HepG2 (cell line): ENCODE measurements around the gene GRM4. TPM values are rescaled to one million over a fixed set of nuclear protein-coding genes. Genes with fewer than 3 reads are reported as not detected.

ENCODE experiments used
- KDM5B ChIP-seq: sonication (generic); formaldehyde crosslinking; IDR thresholded peaks from 2 replicates; pipeline ENCODE4 v1.4.0; 2020; ENCODE audit warnings: missing genetic modification reagents, mild to moderate bottlenecking, borderline replicate concordance
- REL ChIP-seq: sonication (generic); formaldehyde crosslinking; conservative IDR thresholded peaks from 2 replicates; pipeline ENCODE4 v1.8.0; 2022; ENCODE audit warnings: mild to moderate bottlenecking, missing genetic modification reagents, moderate library complexity
- ZC3H13 ChIP-seq: sonication (generic); formaldehyde crosslinking; IDR thresholded peaks from 2 replicates; pipeline ENCODE4 v1.8.1; 2023; ENCODE audit warnings: mild to moderate bottlenecking, missing genetic modification reagents, moderate library complexity
- ZFP36L2 ChIP-seq: sonication (generic); formaldehyde crosslinking; IDR thresholded peaks from 2 replicates; pipeline ENCODE4 v1.4.0; 2020; ENCODE audit warnings: missing genetic modification reagents
- ZFP62 ChIP-seq: sonication (generic); formaldehyde crosslinking; IDR thresholded peaks from 2 replicates; pipeline ENCODE4 v1.4.0; 2020; ENCODE audit warnings: missing genetic modification reagents
- ZNF879 ChIP-seq: sonication (generic); formaldehyde crosslinking; IDR thresholded peaks from 2 replicates; pipeline ENCODE4 v1.8.1; 2023; ENCODE audit warnings: missing genetic modification reagents
- polyA plus RNA-seq, 8 experiments: library from polyadenylated mRNA; depleted of rRNA in 3 of 8; stranded (reverse) in 7 of 8; unstranded in 1 of 8; fragments of >200 nt; fragmentation: Illumina TruSeq in 4 of 8; extraction: Trizol in 4 of 8; gene quantifications; 2 replicates each; pipeline versions ENCODE4 v1.2.1 to v1.2.3, GENCODE V29; 2011 to 2016; ENCODE audit warnings: low read depth in 4 of 8, missing spikeins in 1 of 8, mixed read lengths in 1 of 8; ENCODE audit not compliant: insufficient read depth in 1 of 8
- total RNA-seq, 5 experiments: library from RNA; depleted of rRNA; stranded (reverse); fragments of >200 nt; fragmentation: Illumina TruSeq; extraction: Trizol; gene quantifications; 2 replicates each; pipeline ENCODE4 v1.2.3, GENCODE V29; 2016; ENCODE audit warnings: low read depth in 1 of 5
- TF ChIP-seq, protein P1 (sequence below): sonication (generic); formaldehyde crosslinking; conservative IDR thresholded peaks from 2 replicates; pipeline ENCODE4 v1.8.0; 2022; ENCODE audit warnings: mild to moderate bottlenecking, moderate library complexity, missing genetic modification reagents
- TF ChIP-seq, protein P2 (sequence below): IDR thresholded peaks from 2 replicates; pipeline ENCODE4 v1.6.1; 2016; ENCODE audit warnings: mild to moderate bottlenecking, missing biosample characterization, missing genetic modification reagents
- TF ChIP-seq, protein P3 (sequence below): sonication (generic); formaldehyde crosslinking; IDR thresholded peaks from 2 replicates; pipeline ENCODE4 v1.8.0; 2022; ENCODE audit warnings: mild to moderate bottlenecking, missing genetic modification reagents
- TF ChIP-seq, protein P4 (sequence below): sonication (generic); formaldehyde crosslinking; IDR thresholded peaks from 2 replicates; pipeline ENCODE4 v1.8.0; 2022; ENCODE audit warnings: mild to moderate bottlenecking, missing genetic modification reagents; ENCODE audit not compliant: insufficient replicate concordance
- TF ChIP-seq, protein P5 (sequence below), 2 experiments: sonication (generic) in 1 of 2; formaldehyde crosslinking in 1 of 2; IDR thresholded peaks; 2 replicates each; pipeline versions ENCODE4 v1.4.0 to v1.6.1; 2018 to 2020; ENCODE audit warnings: missing genetic modification reagents in 2 of 2, borderline replicate concordance in 1 of 2, low read depth in 1 of 2, mild to moderate bottlenecking in 1 of 2, missing biosample characterization in 1 of 2

The GRM4 gene
- total and polyA plus RNA-seq, 2 of the 13 experiments (the other 11 are each of a cell fraction or from before 2014, with no cell fraction given) = not detected

DNA sequence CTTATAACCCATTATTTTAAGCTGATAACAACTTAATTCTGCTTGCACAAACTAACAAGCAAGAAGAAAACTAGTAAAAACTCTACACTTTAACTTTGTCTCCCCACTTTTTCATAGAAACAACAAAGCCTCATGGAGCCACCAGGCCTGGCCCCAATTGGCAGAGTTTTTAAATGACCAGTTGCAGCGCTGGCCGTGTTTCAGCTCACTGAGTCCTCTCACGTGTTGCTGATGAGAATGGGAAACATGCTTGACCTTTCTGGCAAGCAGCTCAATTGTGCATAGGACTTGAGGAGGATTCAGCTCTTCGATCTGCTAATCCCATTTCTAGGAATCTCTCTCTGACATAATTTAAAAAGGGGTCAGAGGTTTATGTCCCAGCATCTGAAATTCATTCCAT lies 24.5 kb upstream of the GRM4 start (continued):
- TF ChIP-seq, protein P1, sequence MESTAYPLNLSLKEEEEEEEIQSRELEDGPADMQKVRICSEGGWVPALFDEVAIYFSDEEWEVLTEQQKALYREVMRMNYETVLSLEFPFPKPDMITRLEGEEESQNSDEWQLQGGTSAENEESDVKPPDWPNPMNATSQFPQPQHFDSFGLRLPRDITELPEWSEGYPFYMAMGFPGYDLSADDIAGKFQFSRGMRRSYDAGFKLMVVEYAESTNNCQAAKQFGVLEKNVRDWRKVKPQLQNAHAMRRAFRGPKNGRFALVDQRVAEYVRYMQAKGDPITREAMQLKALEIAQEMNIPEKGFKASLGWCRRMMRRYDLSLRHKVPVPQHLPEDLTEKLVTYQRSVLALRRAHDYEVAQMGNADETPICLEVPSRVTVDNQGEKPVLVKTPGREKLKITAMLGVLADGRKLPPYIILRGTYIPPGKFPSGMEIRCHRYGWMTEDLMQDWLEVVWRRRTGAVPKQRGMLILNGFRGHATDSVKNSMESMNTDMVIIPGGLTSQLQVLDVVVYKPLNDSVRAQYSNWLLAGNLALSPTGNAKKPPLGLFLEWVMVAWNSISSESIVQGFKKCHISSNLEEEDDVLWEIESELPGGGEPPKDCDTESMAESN (CRISPR knock-in tag) = no peak
- TF ChIP-seq, protein P2, sequence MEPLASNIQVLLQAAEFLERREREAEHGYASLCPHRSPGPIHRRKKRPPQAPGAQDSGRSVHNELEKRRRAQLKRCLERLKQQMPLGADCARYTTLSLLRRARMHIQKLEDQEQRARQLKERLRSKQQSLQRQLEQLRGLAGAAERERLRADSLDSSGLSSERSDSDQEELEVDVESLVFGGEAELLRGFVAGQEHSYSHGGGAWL (CRISPR knock-in tag) = no peak
- TF ChIP-seq, protein P3, sequence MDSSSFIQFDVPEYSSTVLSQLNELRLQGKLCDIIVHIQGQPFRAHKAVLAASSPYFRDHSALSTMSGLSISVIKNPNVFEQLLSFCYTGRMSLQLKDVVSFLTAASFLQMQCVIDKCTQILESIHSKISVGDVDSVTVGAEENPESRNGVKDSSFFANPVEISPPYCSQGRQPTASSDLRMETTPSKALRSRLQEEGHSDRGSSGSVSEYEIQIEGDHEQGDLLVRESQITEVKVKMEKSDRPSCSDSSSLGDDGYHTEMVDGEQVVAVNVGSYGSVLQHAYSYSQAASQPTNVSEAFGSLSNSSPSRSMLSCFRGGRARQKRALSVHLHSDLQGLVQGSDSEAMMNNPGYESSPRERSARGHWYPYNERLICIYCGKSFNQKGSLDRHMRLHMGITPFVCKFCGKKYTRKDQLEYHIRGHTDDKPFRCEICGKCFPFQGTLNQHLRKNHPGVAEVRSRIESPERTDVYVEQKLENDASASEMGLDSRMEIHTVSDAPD (CRISPR knock-in tag) = no peak
- TF ChIP-seq ZFP62 (CRISPR knock-in tag) (no peak), REL (CRISPR knock-in tag) (no peak), ZC3H13 (CRISPR knock-in tag) (no peak), ZFP36L2 (CRISPR knock-in tag) (no peak), ZNF879 (CRISPR knock-in tag) (no peak), KDM5B (CRISPR knock-in tag) (no peak)
- TF ChIP-seq, protein P4, sequence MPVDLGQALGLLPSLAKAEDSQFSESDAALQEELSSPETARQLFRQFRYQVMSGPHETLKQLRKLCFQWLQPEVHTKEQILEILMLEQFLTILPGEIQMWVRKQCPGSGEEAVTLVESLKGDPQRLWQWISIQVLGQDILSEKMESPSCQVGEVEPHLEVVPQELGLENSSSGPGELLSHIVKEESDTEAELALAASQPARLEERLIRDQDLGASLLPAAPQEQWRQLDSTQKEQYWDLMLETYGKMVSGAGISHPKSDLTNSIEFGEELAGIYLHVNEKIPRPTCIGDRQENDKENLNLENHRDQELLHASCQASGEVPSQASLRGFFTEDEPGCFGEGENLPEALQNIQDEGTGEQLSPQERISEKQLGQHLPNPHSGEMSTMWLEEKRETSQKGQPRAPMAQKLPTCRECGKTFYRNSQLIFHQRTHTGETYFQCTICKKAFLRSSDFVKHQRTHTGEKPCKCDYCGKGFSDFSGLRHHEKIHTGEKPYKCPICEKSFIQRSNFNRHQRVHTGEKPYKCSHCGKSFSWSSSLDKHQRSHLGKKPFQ (CRISPR knock-in tag) = no peak
- TF ChIP-seq, protein P5, sequence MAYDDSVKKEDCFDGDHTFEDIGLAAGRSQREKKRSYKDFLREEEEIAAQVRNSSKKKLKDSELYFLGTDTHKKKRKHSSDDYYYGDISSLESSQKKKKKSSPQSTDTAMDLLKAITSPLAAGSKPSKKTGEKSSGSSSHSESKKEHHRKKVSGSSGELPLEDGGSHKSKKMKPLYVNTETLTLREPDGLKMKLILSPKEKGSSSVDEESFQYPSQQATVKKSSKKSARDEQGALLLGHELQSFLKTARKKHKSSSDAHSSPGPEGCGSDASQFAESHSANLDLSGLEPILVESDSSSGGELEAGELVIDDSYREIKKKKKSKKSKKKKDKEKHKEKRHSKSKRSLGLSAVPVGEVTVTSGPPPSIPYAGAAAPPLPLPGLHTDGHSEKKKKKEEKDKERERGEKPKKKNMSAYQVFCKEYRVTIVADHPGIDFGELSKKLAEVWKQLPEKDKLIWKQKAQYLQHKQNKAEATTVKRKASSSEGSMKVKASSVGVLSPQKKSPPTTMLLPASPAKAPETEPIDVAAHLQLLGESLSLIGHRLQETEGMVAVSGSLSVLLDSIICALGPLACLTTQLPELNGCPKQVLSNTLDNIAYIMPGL (CRISPR knock-in tag; IDR thresholded peaks at IDR 0.05; ENCODE audit: borderline replicate concordance in 1 of 2, low read depth in 1 of 2) = no peak
